ENCODE measurements around the gene KCNA3. TPM values are rescaled to one million over a fixed set of nuclear protein-coding genes. Genes with fewer than 3 reads are reported as not detected.

The KCNA3 gene
- total RNA-seq, 1 experiment from 2014 or later: 1.2 TPM

DNA sequence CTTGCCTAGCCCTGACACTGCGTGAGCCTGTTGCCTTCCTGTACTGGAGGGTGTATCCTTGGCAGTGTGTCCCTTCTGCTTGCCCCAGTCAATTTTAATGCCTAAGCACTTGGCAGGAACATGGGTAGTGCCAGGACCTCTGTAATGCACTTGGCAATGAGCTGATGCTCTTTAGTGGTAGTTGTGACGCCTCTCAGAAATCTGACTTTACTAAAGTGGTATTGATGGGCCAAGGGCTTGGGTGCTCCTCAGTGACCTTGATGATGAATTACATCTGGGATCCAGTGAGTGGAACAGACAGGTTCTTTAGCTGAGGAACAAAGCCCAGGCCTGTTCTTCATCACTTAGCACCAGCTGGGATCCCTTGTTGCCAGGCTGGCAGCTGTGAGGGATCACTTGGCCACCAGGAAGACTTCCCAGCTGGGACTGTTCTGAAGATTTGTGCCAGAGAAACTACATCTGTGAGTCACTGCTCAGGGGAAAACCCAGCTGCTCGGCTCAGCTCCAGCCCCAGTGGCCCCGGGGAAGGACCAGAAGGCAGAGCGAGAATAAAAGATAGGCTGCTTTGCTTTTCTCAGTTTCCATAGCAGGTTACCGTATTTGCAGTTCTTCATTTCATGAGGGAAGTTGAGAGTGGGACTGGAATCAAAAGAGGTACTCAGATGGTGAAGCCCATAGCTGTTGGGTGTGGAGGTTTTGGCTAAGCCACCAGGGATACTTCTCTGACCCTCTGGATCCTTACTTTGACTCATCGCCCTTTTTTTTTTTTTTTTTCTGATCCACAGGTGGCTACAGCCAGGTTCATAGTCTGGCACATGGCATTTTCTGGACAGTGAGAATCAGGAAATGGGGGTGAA lies 40.1 kb downstream of the KCNA3 start (continued):
- TF ChIP-seq, protein P1, sequence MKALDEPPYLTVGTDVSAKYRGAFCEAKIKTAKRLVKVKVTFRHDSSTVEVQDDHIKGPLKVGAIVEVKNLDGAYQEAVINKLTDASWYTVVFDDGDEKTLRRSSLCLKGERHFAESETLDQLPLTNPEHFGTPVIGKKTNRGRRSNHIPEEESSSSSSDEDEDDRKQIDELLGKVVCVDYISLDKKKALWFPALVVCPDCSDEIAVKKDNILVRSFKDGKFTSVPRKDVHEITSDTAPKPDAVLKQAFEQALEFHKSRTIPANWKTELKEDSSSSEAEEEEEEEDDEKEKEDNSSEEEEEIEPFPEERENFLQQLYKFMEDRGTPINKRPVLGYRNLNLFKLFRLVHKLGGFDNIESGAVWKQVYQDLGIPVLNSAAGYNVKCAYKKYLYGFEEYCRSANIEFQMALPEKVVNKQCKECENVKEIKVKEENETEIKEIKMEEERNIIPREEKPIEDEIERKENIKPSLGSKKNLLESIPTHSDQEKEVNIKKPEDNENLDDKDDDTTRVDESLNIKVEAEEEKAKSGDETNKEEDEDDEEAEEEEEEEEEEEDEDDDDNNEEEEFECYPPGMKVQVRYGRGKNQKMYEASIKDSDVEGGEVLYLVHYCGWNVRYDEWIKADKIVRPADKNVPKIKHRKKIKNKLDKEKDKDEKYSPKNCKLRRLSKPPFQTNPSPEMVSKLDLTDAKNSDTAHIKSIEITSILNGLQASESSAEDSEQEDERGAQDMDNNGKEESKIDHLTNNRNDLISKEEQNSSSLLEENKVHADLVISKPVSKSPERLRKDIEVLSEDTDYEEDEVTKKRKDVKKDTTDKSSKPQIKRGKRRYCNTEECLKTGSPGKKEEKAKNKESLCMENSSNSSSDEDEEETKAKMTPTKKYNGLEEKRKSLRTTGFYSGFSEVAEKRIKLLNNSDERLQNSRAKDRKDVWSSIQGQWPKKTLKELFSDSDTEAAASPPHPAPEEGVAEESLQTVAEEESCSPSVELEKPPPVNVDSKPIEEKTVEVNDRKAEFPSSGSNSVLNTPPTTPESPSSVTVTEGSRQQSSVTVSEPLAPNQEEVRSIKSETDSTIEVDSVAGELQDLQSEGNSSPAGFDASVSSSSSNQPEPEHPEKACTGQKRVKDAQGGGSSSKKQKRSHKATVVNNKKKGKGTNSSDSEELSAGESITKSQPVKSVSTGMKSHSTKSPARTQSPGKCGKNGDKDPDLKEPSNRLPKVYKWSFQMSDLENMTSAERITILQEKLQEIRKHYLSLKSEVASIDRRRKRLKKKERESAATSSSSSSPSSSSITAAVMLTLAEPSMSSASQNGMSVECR (CRISPR knock-in tag; IDR thresholded peaks at IDR 0.05; ENCODE audit: borderline replicate concordance): no peak
- TF ChIP-seq GTF2I (CRISPR knock-in tag; conservative IDR thresholded peaks at IDR 0.05): no peak
- TF ChIP-seq ZNF416 (CRISPR knock-in tag; IDR thresholded peaks at IDR 0.05): no peak
- no peak for TF ChIP-seq NR1H2 (CRISPR knock-in tag; IDR thresholded peaks at IDR 0.05)
- TF ChIP-seq, protein P2, sequence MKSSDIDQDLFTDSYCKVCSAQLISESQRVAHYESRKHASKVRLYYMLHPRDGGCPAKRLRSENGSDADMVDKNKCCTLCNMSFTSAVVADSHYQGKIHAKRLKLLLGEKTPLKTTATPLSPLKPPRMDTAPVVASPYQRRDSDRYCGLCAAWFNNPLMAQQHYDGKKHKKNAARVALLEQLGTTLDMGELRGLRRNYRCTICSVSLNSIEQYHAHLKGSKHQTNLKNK (CRISPR knock-in tag; IDR thresholded peaks at IDR 0.05): no peak
- TF ChIP-seq ZNF121 (CRISPR knock-in tag; IDR thresholded peaks at IDR 0.05): no peak

DNA sequence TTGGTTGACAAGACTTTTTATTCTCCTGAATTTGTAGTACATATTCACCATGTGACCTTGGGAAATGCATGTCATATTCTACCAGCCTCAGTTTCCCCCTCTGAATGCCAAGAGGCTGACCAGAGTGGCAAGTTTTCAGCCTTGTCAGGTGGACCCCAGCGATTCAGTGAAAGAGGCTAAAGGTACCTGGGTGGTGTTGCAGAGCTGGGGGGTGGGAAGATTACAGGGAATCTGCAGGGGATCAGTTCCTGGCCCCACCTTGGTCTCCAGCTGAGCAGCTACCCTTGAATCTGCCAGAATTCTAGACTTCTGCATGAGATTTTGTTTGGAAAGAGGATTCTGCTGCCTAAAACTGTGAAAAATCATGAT lies 40.7 kb downstream of the KCNA3 start:
- TF ChIP-seq, protein P3, sequence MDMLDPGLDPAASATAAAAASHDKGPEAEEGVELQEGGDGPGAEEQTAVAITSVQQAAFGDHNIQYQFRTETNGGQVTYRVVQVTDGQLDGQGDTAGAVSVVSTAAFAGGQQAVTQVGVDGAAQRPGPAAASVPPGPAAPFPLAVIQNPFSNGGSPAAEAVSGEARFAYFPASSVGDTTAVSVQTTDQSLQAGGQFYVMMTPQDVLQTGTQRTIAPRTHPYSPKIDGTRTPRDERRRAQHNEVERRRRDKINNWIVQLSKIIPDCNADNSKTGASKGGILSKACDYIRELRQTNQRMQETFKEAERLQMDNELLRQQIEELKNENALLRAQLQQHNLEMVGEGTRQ (CRISPR knock-in tag; IDR thresholded peaks at IDR 0.05): no peak
- TF ChIP-seq NR3C1 (CRISPR knock-in tag; conservative IDR thresholded peaks at IDR 0.05; ENCODE audit: low read depth): no peak
- TF ChIP-seq GTF2I (CRISPR knock-in tag; conservative IDR thresholded peaks at IDR 0.05): no peak
- no peak for TF ChIP-seq IRF2 (CRISPR knock-in tag; IDR thresholded peaks at IDR 0.05; ENCODE audit: borderline replicate concordance, low read depth)
- no peak for TF ChIP-seq ZNF232 (CRISPR knock-in tag; IDR thresholded peaks at IDR 0.05)
- no peak for TF ChIP-seq SOX15 (CRISPR knock-in tag; IDR thresholded peaks at IDR 0.05)
- TF ChIP-seq NFE2L1 (CRISPR knock-in tag; IDR thresholded peaks at IDR 0.05): no peak
- no peak for TF ChIP-seq TEAD1 (CRISPR knock-in tag; IDR thresholded peaks at IDR 0.05)
- TF ChIP-seq HMGA2 (CRISPR knock-in tag; IDR thresholded peaks at IDR 0.05): no peak
- no peak for TF ChIP-seq CBFB (CRISPR knock-in tag; IDR thresholded peaks at IDR 0.05; ENCODE audit: low read depth)
- TF ChIP-seq TCF7 (CRISPR knock-in tag; IDR thresholded peaks at IDR 0.05; ENCODE audit: low read depth): no peak
- TF ChIP-seq, protein P4, sequence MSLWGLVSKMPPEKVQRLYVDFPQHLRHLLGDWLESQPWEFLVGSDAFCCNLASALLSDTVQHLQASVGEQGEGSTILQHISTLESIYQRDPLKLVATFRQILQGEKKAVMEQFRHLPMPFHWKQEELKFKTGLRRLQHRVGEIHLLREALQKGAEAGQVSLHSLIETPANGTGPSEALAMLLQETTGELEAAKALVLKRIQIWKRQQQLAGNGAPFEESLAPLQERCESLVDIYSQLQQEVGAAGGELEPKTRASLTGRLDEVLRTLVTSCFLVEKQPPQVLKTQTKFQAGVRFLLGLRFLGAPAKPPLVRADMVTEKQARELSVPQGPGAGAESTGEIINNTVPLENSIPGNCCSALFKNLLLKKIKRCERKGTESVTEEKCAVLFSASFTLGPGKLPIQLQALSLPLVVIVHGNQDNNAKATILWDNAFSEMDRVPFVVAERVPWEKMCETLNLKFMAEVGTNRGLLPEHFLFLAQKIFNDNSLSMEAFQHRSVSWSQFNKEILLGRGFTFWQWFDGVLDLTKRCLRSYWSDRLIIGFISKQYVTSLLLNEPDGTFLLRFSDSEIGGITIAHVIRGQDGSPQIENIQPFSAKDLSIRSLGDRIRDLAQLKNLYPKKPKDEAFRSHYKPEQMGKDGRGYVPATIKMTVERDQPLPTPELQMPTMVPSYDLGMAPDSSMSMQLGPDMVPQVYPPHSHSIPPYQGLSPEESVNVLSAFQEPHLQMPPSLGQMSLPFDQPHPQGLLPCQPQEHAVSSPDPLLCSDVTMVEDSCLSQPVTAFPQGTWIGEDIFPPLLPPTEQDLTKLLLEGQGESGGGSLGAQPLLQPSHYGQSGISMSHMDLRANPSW (CRISPR knock-in tag; conservative IDR thresholded peaks at IDR 0.05; ENCODE audit: low read depth): no peak
- TF ChIP-seq GABPB1 (CRISPR knock-in tag; IDR thresholded peaks at IDR 0.05): no peak
- no peak for TF ChIP-seq KAT7 (CRISPR knock-in tag; IDR thresholded peaks at IDR 0.05; ENCODE audit: borderline replicate concordance)
- no peak for TF ChIP-seq TP53 (CRISPR knock-in tag; IDR thresholded peaks at IDR 0.05)
- TF ChIP-seq ZNF263 (CRISPR knock-in tag; IDR thresholded peaks at IDR 0.05; ENCODE audit: low read depth): no peak
- TF ChIP-seq EMX1 (CRISPR knock-in tag; IDR thresholded peaks at IDR 0.05): no peak
- H3K27me3 Mint-ChIP-seq (ENCODE audit: low read depth): no peaks in the 10 kb centered on the region; the same call in 1 of the 2 replicates
- H3K27ac Mint-ChIP-seq: no peak overlapping the region
- no peaks in the 10 kb centered on the region for H3K9me3 Mint-ChIP-seq
- ATAC-seq (no peak), DNase-seq (ENCODE audit: low spot score) (no peak)
- POLR2A ChIA-PET: no interaction called here
- no peaks in the 10 kb centered on the region for H3K36me3 Mint-ChIP-seq
- H3K4me1 Mint-ChIP-seq: no peaks in the 10 kb centered on the region
- CTCF ChIA-PET: interaction anchor here (1.3 to 5.6 kb wide), 3 partner anchors 15 to 147 kb away, joined by 3 to 58 read pairs (median 7); no protein-coding TSS in a partner anchor
- H3K4me3 Mint-ChIP-seq: no peak overlapping the region
